Fibroblast of villous mesenchyme (primary cell): ENCODE data around the gene CCDC171. TPM values are rescaled to one million over a fixed set of nuclear protein-coding genes. Genes with fewer than 3 reads are reported as not detected.
A peak's percentile ranks its signal among the peaks of the same experiment; 100 is the strongest.

Experiments used
- DNase-seq: peaks from one replicate; pipeline ENCODE4 v3.0.0-alpha.2; 2010; ENCODE audit warnings: low read depth
- H3K4me3 ChIP-seq: 2 replicates; pipeline ENCODE4 v1.5.1; 2011; ENCODE audit warnings: low read depth, mild to moderate bottlenecking, low read length
- total RNA-seq: library from RNA; depleted of rRNA; stranded (reverse); fragments of >200 nt; gene quantifications from 2 replicates; pipeline ENCODE4 v1.2.3, GENCODE V29; 2012
- TF ChIP-seq, protein P1 (sequence below): IDR thresholded peaks from 2 replicates; pipeline ENCODE4 v1.5.1; 2012; ENCODE audit warnings: low read depth, mild to moderate bottlenecking, low read length; ENCODE audit not compliant: insufficient read depth

Gene CCDC171
- total RNA-seq, 1 donor, result 2.2 TPM

DNA sequence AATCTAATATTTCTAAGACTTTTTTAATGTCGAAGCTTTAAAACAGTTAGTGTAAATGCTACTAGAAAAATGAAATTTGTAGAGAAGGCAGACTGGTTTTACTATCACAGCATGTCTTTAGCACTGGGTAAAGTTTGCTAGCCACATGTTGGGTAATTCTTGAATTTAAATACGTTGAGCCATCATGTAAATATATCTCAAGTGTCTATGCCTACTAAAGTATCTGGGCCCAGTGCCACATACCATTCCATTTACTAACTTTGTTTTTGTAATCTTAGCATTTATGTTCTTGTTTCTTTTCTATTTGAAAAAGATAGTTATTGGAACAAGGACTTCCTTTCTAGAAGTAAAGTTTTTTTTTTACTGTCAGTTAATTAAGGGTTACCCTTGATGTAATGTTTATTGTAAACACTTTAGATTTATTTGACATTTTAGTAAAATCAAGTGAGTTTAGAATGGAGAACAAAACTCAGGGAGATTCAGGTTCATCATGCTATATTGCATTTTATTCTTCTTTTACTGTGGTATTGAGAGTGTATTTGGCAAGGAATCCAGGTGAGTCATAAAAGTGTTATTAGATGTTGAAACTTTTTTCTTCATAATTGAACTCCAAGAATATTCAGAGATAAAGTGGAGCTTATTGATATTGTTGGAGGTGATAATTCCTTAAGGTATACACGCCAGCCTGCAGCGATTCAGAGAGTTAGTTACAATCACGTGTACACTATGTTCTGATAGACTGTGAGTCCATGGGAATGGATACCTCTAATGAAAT lies 182.4 kb downstream of the CCDC171 start:
- TF ChIP-seq, protein P1, sequence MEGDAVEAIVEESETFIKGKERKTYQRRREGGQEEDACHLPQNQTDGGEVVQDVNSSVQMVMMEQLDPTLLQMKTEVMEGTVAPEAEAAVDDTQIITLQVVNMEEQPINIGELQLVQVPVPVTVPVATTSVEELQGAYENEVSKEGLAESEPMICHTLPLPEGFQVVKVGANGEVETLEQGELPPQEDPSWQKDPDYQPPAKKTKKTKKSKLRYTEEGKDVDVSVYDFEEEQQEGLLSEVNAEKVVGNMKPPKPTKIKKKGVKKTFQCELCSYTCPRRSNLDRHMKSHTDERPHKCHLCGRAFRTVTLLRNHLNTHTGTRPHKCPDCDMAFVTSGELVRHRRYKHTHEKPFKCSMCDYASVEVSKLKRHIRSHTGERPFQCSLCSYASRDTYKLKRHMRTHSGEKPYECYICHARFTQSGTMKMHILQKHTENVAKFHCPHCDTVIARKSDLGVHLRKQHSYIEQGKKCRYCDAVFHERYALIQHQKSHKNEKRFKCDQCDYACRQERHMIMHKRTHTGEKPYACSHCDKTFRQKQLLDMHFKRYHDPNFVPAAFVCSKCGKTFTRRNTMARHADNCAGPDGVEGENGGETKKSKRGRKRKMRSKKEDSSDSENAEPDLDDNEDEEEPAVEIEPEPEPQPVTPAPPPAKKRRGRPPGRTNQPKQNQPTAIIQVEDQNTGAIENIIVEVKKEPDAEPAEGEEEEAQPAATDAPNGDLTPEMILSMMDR, result no peak

DNA sequence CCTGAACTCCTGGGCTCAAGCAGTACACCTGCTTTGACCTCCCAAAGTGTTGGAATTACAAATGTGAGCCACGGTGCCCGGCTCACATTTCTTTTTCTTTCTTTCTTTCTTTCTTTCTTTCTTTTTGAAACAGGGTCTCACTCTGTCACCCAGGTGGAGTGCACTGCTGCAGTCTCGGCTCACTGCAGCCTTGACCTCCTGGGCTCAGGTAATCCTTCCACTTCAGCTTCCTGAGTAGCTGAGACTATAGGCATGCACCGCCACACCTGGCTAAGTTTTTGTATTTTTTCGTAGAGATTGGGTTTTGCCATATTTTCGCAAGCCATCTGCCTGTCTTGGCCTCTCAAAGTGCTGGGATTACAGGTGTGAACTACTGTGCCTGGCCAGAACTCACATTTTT lies 183.7 kb downstream of the CCDC171 start:
- DNase-seq, result no peak
- no peak overlapping the region for H3K4me3 ChIP-seq
- TF ChIP-seq, protein P1, result no peak

More for the DNA sequence above, 182.4 kb downstream of the CCDC171 start:
- no peak overlapping the region for H3K4me3 ChIP-seq
- peak; percentile 90 for DNase-seq

DNA sequence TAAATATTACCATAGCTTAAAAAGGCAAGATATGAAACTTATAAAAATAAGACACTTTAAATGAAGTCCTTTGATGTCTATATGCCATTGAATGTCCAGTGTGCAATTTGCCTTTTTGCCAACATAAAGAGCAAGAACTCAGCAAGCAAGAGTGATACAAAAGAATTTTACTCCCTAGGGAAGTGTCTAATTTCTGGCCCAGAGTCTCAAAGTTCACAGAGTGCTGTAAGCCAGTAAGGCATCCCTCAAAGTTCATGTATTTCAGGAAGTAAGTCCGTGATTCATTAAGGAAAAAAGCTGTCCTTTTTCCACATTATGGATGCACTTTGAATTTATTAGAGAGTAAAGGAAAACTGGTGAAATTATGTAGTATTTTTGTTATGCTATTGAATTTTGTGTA lies 185.2 kb downstream of the CCDC171 start:
- TF ChIP-seq, protein P1, result no peak
- no peak for DNase-seq
- no peak overlapping the region for H3K4me3 ChIP-seq

DNA sequence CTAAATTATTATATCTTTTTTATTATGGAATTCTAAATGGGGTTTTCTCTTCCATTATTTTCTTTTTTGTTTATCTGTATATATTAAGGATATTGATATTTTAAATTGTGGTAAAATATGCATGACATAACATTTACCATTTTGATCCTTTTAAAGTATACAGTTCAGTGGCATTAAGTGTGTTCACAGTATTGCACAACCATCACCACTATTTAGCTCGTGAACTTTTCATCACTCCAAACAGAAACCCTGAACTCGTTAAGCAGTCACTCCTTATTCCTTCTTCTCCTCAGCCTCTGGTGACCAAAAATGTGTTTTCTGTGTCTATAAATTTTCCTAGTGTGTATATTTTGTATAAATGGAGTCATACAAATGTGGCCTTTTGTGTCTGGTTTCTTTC lies 188.2 kb downstream of the CCDC171 start:
- H3K4me3 ChIP-seq, result no peak overlapping the region
- DNase-seq, result peak; percentile 18
- TF ChIP-seq, protein P1, result no peak

GRCh38 chr9:15743512-15743911 lies 190.7 kb downstream of the CCDC171 start:
- TF ChIP-seq, protein P1, result no peak

GRCh38 chr9:15744196-15744595 lies 191.4 kb downstream of the CCDC171 start:
- no peak overlapping the region for H3K4me3 ChIP-seq
- no peak for DNase-seq
- TF ChIP-seq, protein P1, result no peak

More at GRCh38 chr9:15743512-15743911, 190.7 kb downstream of the CCDC171 start:
- no peak for DNase-seq
- H3K4me3 ChIP-seq, result no peak overlapping the region
